Measurements from ENCODE around the gene GSC. TPM values are rescaled to one million over a fixed set of nuclear protein-coding genes. Genes with fewer than 3 reads are reported as not detected.

GSC gene
- total and polyA plus RNA-seq, 2 donors (not counting 3 experiments of a cell fraction or from before 2014, with no cell fraction given): not detected

DNA sequence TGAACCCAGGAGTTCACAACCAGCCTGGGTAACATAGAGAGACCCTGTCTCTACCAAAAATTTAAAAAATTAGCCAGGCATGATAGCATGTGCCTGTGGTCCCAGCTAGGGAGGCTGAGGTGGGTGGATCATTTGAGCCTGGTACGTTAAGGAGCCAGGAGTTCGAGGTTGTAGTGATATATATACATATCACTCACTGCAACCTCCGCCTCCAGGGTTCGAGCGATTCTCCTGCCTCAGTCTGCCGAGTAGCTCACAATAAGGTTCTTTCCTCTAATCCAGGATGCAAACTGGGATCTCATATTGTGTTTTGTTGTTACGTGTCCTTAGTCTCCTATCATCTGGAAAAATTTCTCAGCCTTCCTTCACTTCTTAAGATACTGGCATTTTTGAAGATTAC is 24.0 kb upstream of the GSC start:
- Histone ChIP-seq H3K4me2 (ENCODE audit: insufficient read depth, low read length) (no peak overlapping the region), H3K27me3 (ENCODE audit: control insufficient read depth in 2 of 2, insufficient read depth in 2 of 2, low read length in 2 of 2) (no peaks in the 10 kb centered on the region), H3K36me3 (ENCODE audit: control insufficient read depth in 2 of 2, extremely low read depth in 1 of 2, insufficient read depth in 2 of 2, low read length in 2 of 2) (no peaks in the 10 kb centered on the region), H4K20me1 (replicated peaks; ENCODE audit: control insufficient read depth, extremely low read depth, insufficient read depth, low read length) (no peaks in the 10 kb centered on the region), H3K27ac (ENCODE audit: insufficient read depth, low read depth, low read length) (no peak overlapping the region), H3K4me1 (ENCODE audit: control insufficient read depth, extremely low read depth, insufficient read depth, low read length) (no peaks in the 10 kb centered on the region), H3K9me1 (replicated peaks; ENCODE audit: control insufficient read depth, extremely low read depth, insufficient read depth, low read length) (no peaks in the 10 kb centered on the region), H3K9ac (replicated peaks; ENCODE audit: extremely low read depth, insufficient read depth, low read length) (no peak overlapping the region), H3K4me3 (replicated peaks in 1 of 3; ENCODE audit: insufficient read depth in 1 of 3, low read depth in 1 of 3, low read length in 3 of 3) (no peak overlapping the region), H2AFZ (ENCODE audit: low read depth, low read length) (no peak overlapping the region), H3K9me3 (replicated peaks; ENCODE audit: control insufficient read depth, insufficient read depth, low read length) (no peaks in the 10 kb centered on the region), H3K79me2 (ENCODE audit: control insufficient read depth, insufficient read depth, low read length) (no peaks in the 10 kb centered on the region)
- TF ChIP-seq EZH2 (IDR thresholded peaks at IDR 0.05; ENCODE audit: borderline replicate concordance, low read depth, low read length, severe bottlenecking): no peak
- TF ChIP-seq MYC (IDR thresholded peaks at IDR 0.05; ENCODE audit: low read depth, low read length): no peak
- TF ChIP-seq JUN (IDR thresholded peaks at IDR 0.05; ENCODE audit: borderline replicate concordance, insufficient read depth, insufficient read length, low read depth): no peak
- TF ChIP-seq, protein P1, sequence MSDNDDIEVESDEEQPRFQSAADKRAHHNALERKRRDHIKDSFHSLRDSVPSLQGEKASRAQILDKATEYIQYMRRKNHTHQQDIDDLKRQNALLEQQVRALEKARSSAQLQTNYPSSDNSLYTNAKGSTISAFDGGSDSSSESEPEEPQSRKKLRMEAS (IDR thresholded peaks at IDR 0.05; ENCODE audit: insufficient read depth, insufficient read length): no peak
- no peak for TF ChIP-seq POLR2AphosphoS5 (IDR thresholded peaks at IDR 0.05; ENCODE audit: insufficient read depth, low read depth, low read length)
- TF ChIP-seq GATA2 (IDR thresholded peaks at IDR 0.05; ENCODE audit: insufficient read depth, insufficient read length, low read depth, low read length): no peak
- TF ChIP-seq FOS (IDR thresholded peaks at IDR 0.05; ENCODE audit: borderline replicate concordance, insufficient read depth, low read length): no peak
- TF ChIP-seq CTCF (IDR thresholded peaks at IDR 0.05; ENCODE audit: extremely low read depth in 1 of 2, insufficient read depth in 1 of 2, low read depth in 1 of 2, low read length in 2 of 2): no peak
- TF ChIP-seq POLR2A (IDR thresholded peaks at IDR 0.05; ENCODE audit: low read depth, low read length): no peak
- dilution Hi-C loops (cut with MboI; ENCODE audit: extremely low pct_ligation_motif_present, low sequenced_read_pairs) (no loop called here), intact Hi-C loops (cut with micrococcal nuclease) (no loop called here)
- FAIRE-seq: no peak
- POLR2A ChIA-PET: no interaction called here
- CTCF ChIA-PET: interaction anchor here (0.7 kb wide), 1 partner anchor 289 kb away, joined by 3 read pairs; no protein-coding TSS in a partner anchor
- DNase-seq (ENCODE audit: low read depth, low spot score): no peak
- BruUV-seq (replicated peaks): no TSS peak

All from endothelial cell of umbilical vein (primary cell).